H1 (cell line): ENCODE data around the gene JAKMIP1. TPM values are rescaled to one million over a fixed set of nuclear protein-coding genes. Genes with fewer than 3 reads are reported as not detected.

Source experiments
- EGR1 ChIP-seq: IDR thresholded peaks from 2 replicates; pipeline ENCODE4 v1.6.1; 2011; ENCODE audit warnings: low read depth, low read length, borderline replicate concordance
- EP300 ChIP-seq, 2 experiments: IDR thresholded peaks; 1 replicate in 1 of 2; 2 replicates in 1 of 2; pipeline ENCODE4 v1.6.1; 2011 to 2012; ENCODE audit warnings: low read depth in 2 of 2, low read length in 2 of 2, mild to moderate bottlenecking in 2 of 2, borderline replicate concordance in 1 of 2, inconsistent platforms in 1 of 2, moderate library complexity in 1 of 2
- GABPA ChIP-seq: IDR thresholded peaks from 2 replicates; pipeline ENCODE4 v1.6.1; 2011; ENCODE audit warnings: mild to moderate bottlenecking, low read length, moderate library complexity, borderline replicate concordance; ENCODE audit not compliant: insufficient read depth
- RAD21 ChIP-seq, 2 experiments: IDR thresholded peaks in 1 of 2; conservative IDR thresholded peaks in 1 of 2; 2 replicates each; pipeline ENCODE4 v1.6.1; 2011; ENCODE audit warnings: low read depth in 2 of 2, low read length in 2 of 2, improper control_type of control experiment in 1 of 2, inconsistent platforms in 1 of 2, mild to moderate bottlenecking in 1 of 2, moderate library complexity in 1 of 2
- SIX5 ChIP-seq: IDR thresholded peaks from 2 replicates; pipeline ENCODE4 v1.6.1; 2011; ENCODE audit warnings: mild to moderate bottlenecking, low read depth, low read length
- polyA plus RNA-seq, 7 experiments: library from polyadenylated mRNA; depleted of rRNA in 3 of 7; stranded (reverse) in 5 of 7; unstranded in 2 of 7; fragments of >200 nt in 5 of 7; fragments of 200-250 nt in 2 of 7; gene quantifications; 1 replicate in 5 of 7; 2 replicates in 1 of 7; 4 replicates in 1 of 7; pipeline versions ENCODE4 v1.2.1 to v1.2.3, GENCODE V29; 2011 to 2013; ENCODE audit warnings: missing spikeins in 2 of 7, mixed read lengths in 2 of 7
- total RNA-seq: library from RNA; stranded (reverse); fragmentation: NEBNext Ultra II Directional; extraction: Animal tissue kit (Norgen Biotek cat#: 25700); gene quantifications from 2 replicates; pipeline ENCODE4 v1.2.1, GENCODE V29; 2021
- TF ChIP-seq, protein P1 (sequence below): IDR thresholded peaks from 2 replicates; pipeline ENCODE4 v1.6.1; 2012; ENCODE audit warnings: low read length, inconsistent platforms

JAKMIP1 gene
- total and polyA plus RNA-seq, 2 of the 8 experiments (the other 6 are each of a cell fraction or from before 2014, with no cell fraction given) = 2.5 to 4.4 TPM

DNA sequence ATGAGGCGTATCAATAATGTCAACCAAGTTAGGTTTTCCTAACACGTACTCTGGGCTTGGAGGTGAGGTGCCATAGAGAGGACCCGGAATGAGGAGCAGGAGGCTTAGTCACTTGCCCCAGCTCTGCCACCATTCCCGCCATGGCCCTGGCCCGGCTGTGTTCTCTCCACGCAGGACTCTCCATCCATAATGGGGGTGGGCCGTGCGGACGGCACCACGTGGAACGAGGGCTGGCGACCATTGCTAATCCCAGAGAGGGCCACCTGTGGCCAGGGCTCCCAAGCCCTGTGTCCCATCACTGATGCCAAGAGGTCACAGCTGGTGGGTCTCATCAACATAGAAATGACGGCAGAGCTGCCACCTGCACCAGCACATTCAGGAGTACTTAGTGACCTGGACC, 76.4 kb downstream of the JAKMIP1 start (continued):
- TF ChIP-seq RAD21 (IDR thresholded peaks at IDR 0.05 in 1 of 2, conservative IDR thresholded peaks at IDR 0.05 in 1 of 2; ENCODE audit: low read depth in 2 of 2, low read length in 2 of 2) (no peak), GABPA (no peak), EP300 (IDR thresholded peaks at IDR 0.05; ENCODE audit: borderline replicate concordance in 1 of 2, low read depth in 2 of 2, low read length in 2 of 2) (no peak), EGR1 (no peak), SIX5 (no peak)
- TF ChIP-seq, protein P1, sequence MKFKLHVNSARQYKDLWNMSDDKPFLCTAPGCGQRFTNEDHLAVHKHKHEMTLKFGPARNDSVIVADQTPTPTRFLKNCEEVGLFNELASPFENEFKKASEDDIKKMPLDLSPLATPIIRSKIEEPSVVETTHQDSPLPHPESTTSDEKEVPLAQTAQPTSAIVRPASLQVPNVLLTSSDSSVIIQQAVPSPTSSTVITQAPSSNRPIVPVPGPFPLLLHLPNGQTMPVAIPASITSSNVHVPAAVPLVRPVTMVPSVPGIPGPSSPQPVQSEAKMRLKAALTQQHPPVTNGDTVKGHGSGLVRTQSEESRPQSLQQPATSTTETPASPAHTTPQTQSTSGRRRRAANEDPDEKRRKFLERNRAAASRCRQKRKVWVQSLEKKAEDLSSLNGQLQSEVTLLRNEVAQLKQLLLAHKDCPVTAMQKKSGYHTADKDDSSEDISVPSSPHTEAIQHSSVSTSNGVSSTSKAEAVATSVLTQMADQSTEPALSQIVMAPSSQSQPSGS = no peak
